ENCODE data around the gene PHLDB2. TPM values are rescaled to one million over a fixed set of nuclear protein-coding genes. Genes with fewer than 3 reads are reported as not detected.

The PHLDB2 gene
- total RNA-seq (2022) (59.9 and 60.5 TPM in 2 replicates), Bru-seq, nascent RNA (percentile 88 among the genes with signal in this experiment), BruChase-seq, experiment 1, labeled RNA remaining after a 2-hour chase (percentile 87 among the genes with signal in this experiment), BruChase-seq, experiment 2, labeled RNA remaining after a 6-hour chase (percentile 83 among the genes with signal in this experiment)
- long read RNA-seq, full-length matches to known transcripts = 22 of 66 reads
- long read RNA-seq, partial matches to known transcripts = 10 of 66 reads
- long read RNA-seq, other reads (novel, unspliced or antisense) = 34 of 66 reads

GRCh38 chr3:111859061-111859973 is at the start of gene PHLDB2:
PHLDB2 (plus strand) TSS chr3:111859265; CDS start chr3:111884078, 24,813 bp downstream.
- DNase-seq = peak; percentile 82 to 85
- Mint-ChIP-seq H3K4me1 (ENCODE audit: low read depth, unreplicated experiment) (peaks cover 45% of the 10 kb centered on the region), H3K27ac (ENCODE audit: unreplicated experiment) (peak within 1 kb of the TSS; percentile 80), H3K4me3 (ENCODE audit: unreplicated experiment) (peak within 1 kb of the TSS; percentile 93), H3K36me3 (ENCODE audit: insufficient read depth, unreplicated experiment) (peaks cover 33% of the 10 kb centered on the region), H3K27me3 (ENCODE audit: insufficient read depth, unreplicated experiment) (no peaks in the 10 kb centered on the region), H3K9me3 (ENCODE audit: unreplicated experiment) (no peaks in the 10 kb centered on the region)
- no peaks in the 10 kb centered on the region for H3K9me3 ChIP-seq
- BruUV-seq (replicated peaks) = no TSS peak
- H3K27me3 ChIP-seq (replicated peaks; ENCODE audit: control insufficient read depth, insufficient read depth, low read length) = no peaks in the 10 kb centered on the region
- TF ChIP-seq, protein P1, sequence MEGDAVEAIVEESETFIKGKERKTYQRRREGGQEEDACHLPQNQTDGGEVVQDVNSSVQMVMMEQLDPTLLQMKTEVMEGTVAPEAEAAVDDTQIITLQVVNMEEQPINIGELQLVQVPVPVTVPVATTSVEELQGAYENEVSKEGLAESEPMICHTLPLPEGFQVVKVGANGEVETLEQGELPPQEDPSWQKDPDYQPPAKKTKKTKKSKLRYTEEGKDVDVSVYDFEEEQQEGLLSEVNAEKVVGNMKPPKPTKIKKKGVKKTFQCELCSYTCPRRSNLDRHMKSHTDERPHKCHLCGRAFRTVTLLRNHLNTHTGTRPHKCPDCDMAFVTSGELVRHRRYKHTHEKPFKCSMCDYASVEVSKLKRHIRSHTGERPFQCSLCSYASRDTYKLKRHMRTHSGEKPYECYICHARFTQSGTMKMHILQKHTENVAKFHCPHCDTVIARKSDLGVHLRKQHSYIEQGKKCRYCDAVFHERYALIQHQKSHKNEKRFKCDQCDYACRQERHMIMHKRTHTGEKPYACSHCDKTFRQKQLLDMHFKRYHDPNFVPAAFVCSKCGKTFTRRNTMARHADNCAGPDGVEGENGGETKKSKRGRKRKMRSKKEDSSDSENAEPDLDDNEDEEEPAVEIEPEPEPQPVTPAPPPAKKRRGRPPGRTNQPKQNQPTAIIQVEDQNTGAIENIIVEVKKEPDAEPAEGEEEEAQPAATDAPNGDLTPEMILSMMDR (IDR thresholded peaks at IDR 0.05; ENCODE audit: insufficient read depth in 1 of 2, low read depth in 1 of 2, low read length in 1 of 2, severe bottlenecking in 1 of 2, unreplicated experiment in 1 of 2) = peak in 1 of 2 experiments; percentile 18
- H3K4me3 ChIP-seq (ENCODE audit: low read depth, low read length) = peak within 1 kb of the TSS; percentile 95
- CTCF ChIA-PET = interaction anchor here (0.8 to 1.5 kb wide), 16 partner anchors 11 to 281 kb away, joined by 3 to 21 read pairs (median 4); no protein-coding TSS in a partner anchor
- no peaks in the 10 kb centered on the region for H3K36me3 ChIP-seq (ENCODE audit: control insufficient read depth, insufficient read depth, low read length)
- intact Hi-C loops (cut with micrococcal nuclease; ENCODE audit: unreplicated experiment) = no loop called here
- POLR2A ChIA-PET = interaction anchor here (1.0 to 1.4 kb wide), 3 partner anchors 11 to 127 kb away, joined by 3 to 16 read pairs (median 4); no protein-coding TSS in a partner anchor
- H3K4me1 ChIP-seq = peaks cover 16% of the 10 kb centered on the region

GRCh38 chr3:111810909-111811308 is 48.2 kb upstream of the PHLDB2 start:
- peaks cover 32% of the 10 kb centered on the region for H3K4me1 Mint-ChIP-seq (ENCODE audit: low read depth, unreplicated experiment)
- Histone ChIP-seq H3K4me3 (ENCODE audit: low read depth, low read length) (no peak overlapping the region), H3K9me3 (no peaks in the 10 kb centered on the region), H3K27me3 (replicated peaks; ENCODE audit: control insufficient read depth, insufficient read depth, low read length) (no peaks in the 10 kb centered on the region), H3K36me3 (ENCODE audit: control insufficient read depth, insufficient read depth, low read length) (no peaks in the 10 kb centered on the region), H3K4me1 (peaks cover 30% of the 10 kb centered on the region)
- H3K36me3 Mint-ChIP-seq (ENCODE audit: insufficient read depth, unreplicated experiment) = peaks cover 32% of the 10 kb centered on the region
- intact Hi-C loops (cut with micrococcal nuclease; ENCODE audit: unreplicated experiment) = no loop called here
- ChIA-PET CTCF (no interaction called here), POLR2A (no interaction called here)
- H3K4me3 Mint-ChIP-seq (ENCODE audit: unreplicated experiment) = no peak overlapping the region
- no TSS peak for BruUV-seq (replicated peaks)
- TF ChIP-seq, protein P1 (IDR thresholded peaks at IDR 0.05; ENCODE audit: insufficient read depth in 1 of 2, low read depth in 1 of 2, low read length in 1 of 2, severe bottlenecking in 1 of 2, unreplicated experiment in 1 of 2) = no peak
- H3K9me3 Mint-ChIP-seq (ENCODE audit: unreplicated experiment) = peaks cover 9% of the 10 kb centered on the region
- no peak overlapping the region for H3K27ac Mint-ChIP-seq (ENCODE audit: unreplicated experiment)
- no peaks in the 10 kb centered on the region for H3K27me3 Mint-ChIP-seq (ENCODE audit: insufficient read depth, unreplicated experiment)
- DNase-seq = no peak

- H3K27me3 ChIP-seq (replicated peaks; ENCODE audit: control insufficient read depth, insufficient read depth, low read length) = no peaks in the 10 kb centered on the region
- Mint-ChIP-seq H3K27ac (ENCODE audit: unreplicated experiment) (peak overlapping the region; percentile 17), H3K9me3 (ENCODE audit: unreplicated experiment) (peaks cover 13% of the 10 kb centered on the region), H3K4me3 (ENCODE audit: unreplicated experiment) (no peak overlapping the region), H3K27me3 (ENCODE audit: insufficient read depth, unreplicated experiment) (no peaks in the 10 kb centered on the region), H3K4me1 (ENCODE audit: low read depth, unreplicated experiment) (peaks cover 32% of the 10 kb centered on the region), H3K36me3 (ENCODE audit: insufficient read depth, unreplicated experiment) (peaks cover 38% of the 10 kb centered on the region)
- no peak overlapping the region for H3K4me3 ChIP-seq (ENCODE audit: low read depth, low read length)
- no peak for DNase-seq
- POLR2A ChIA-PET = no interaction called here
- TF ChIP-seq, protein P1 (IDR thresholded peaks at IDR 0.05; ENCODE audit: insufficient read depth in 1 of 2, low read depth in 1 of 2, low read length in 1 of 2, severe bottlenecking in 1 of 2, unreplicated experiment in 1 of 2) = no peak
- H3K9me3 ChIP-seq = no peaks in the 10 kb centered on the region
- CTCF ChIA-PET = no interaction called here
- peaks cover 30% of the 10 kb centered on the region for H3K4me1 ChIP-seq
- no TSS peak for BruUV-seq (replicated peaks)
- intact Hi-C loops (cut with micrococcal nuclease; ENCODE audit: unreplicated experiment) = no loop called here
- H3K36me3 ChIP-seq (ENCODE audit: control insufficient read depth, insufficient read depth, low read length) = no peaks in the 10 kb centered on the region
Observed at GRCh38 chr3:111811811-111812210, 47.3 kb upstream of the PHLDB2 start.

Measured in Caco-2 (cell line).